Measurements from ENCODE around the gene DLEU7. TPM values are rescaled to one million over a fixed set of nuclear protein-coding genes. Genes with fewer than 3 reads are reported as not detected.

DLEU7 gene
- total and polyA plus RNA-seq, 7 experiments from 2014 or later = 0.13 to 1.2 TPM; not detected in 5

- Histone ChIP-seq H3K27ac (ENCODE audit: low read depth, low read length) (no peak overlapping the region), H3K9me3 (ENCODE audit: control insufficient read depth in 2 of 3, low read length in 3 of 3) (no peaks in the 10 kb centered on the region), H3K4me3 (ENCODE audit: low read length) (no peak overlapping the region), H3K4me1 (ENCODE audit: control insufficient read depth in 2 of 2, insufficient read depth in 2 of 2, low read length in 2 of 2) (no peaks in the 10 kb centered on the region), H3K36me3 (ENCODE audit: control insufficient read depth in 2 of 3, insufficient read depth in 3 of 3, low read length in 3 of 3) (no peaks in the 10 kb centered on the region), H3K27me3 (ENCODE audit: control insufficient read depth in 2 of 2, insufficient read depth in 2 of 2, low read length in 2 of 2) (no peaks in the 10 kb centered on the region)
- Mint-ChIP-seq H3K27ac (no peak overlapping the region), H3K36me3 (peaks cover 0 to 3% (median 0%) of the 10 kb centered on the region in 5 donors), H3K27me3 (peaks cover 0 to 17% (median 0%) of the 10 kb centered on the region in 5 donors), H3K4me3 (no peak overlapping the region), H3K9me3 (peaks cover 0 to 7% (median 0%) of the 10 kb centered on the region in 11 donors), H3K4me1 (no peaks in the 10 kb centered on the region)
- CTCF ChIA-PET = no interaction called here
- DNase-seq (no peak), ATAC-seq (no peak)
- POLR2A ChIA-PET = no interaction called here
- intact Hi-C loops (cut with micrococcal nuclease) = loop anchor here in 1 of 2 donors (10.0 kb wide), 1 partner anchor 198 kb away; no protein-coding TSS in a partner anchor
Measured at GRCh38 chr13:50793026-50793425, 50.5 kb downstream of the DLEU7 start.

GRCh38 chr13:50788551-50789210, 54.8 kb downstream of the DLEU7 start:
- POLR2A ChIA-PET = no interaction called here
- Mint-ChIP-seq H3K27me3 (peaks cover 0 to 24% (median 0%) of the 10 kb centered on the region in 5 donors), H3K4me3 (no peak overlapping the region), H3K27ac (no peak overlapping the region), H3K4me1 (no peaks in the 10 kb centered on the region), H3K36me3 (peaks cover 0 to 3% (median 0%) of the 10 kb centered on the region in 5 donors), H3K9me3 (peaks cover 0 to 5% (median 0%) of the 10 kb centered on the region in 11 donors)
- Histone ChIP-seq H3K36me3 (ENCODE audit: control insufficient read depth in 2 of 3, insufficient read depth in 3 of 3, low read length in 3 of 3) (no peaks in the 10 kb centered on the region), H3K27me3 (ENCODE audit: control insufficient read depth in 2 of 2, insufficient read depth in 2 of 2, low read length in 2 of 2) (no peaks in the 10 kb centered on the region), H3K4me3 (ENCODE audit: low read length) (no peak overlapping the region), H3K4me1 (ENCODE audit: control insufficient read depth in 2 of 2, insufficient read depth in 2 of 2, low read length in 2 of 2) (no peaks in the 10 kb centered on the region), H3K27ac (ENCODE audit: low read depth, low read length) (no peak overlapping the region), H3K9me3 (ENCODE audit: control insufficient read depth in 2 of 3, low read length in 3 of 3) (no peaks in the 10 kb centered on the region)
- DNase-seq = no peak
- intact Hi-C loops (cut with micrococcal nuclease) = no loop called here
- no peak for ATAC-seq
- CTCF ChIA-PET = interaction anchor here (1.2 kb wide), 1 partner anchor 12 kb away, joined by 3 read pairs; no protein-coding TSS in a partner anchor

GRCh38 chr13:50787316-50788195, 55.9 kb downstream of the DLEU7 start:
- ATAC-seq (no peak), DNase-seq (no peak)
- no peak overlapping the region for H3K4me3 Mint-ChIP-seq
- H3K27me3 ChIP-seq (ENCODE audit: control insufficient read depth in 2 of 2, insufficient read depth in 2 of 2, low read length in 2 of 2) = no peaks in the 10 kb centered on the region
- intact Hi-C loops (cut with micrococcal nuclease) = no loop called here
- POLR2A ChIA-PET = no interaction called here
- no peaks in the 10 kb centered on the region for H3K9me3 Mint-ChIP-seq
- H3K27ac ChIP-seq (ENCODE audit: low read depth, low read length) = no peak overlapping the region
- H3K36me3 ChIP-seq (ENCODE audit: control insufficient read depth in 2 of 3, insufficient read depth in 3 of 3, low read length in 3 of 3) = no peaks in the 10 kb centered on the region
- H3K9me3 ChIP-seq (ENCODE audit: control insufficient read depth in 2 of 3, low read length in 3 of 3) = no peaks in the 10 kb centered on the region
- CTCF ChIA-PET = no interaction called here
- H3K27ac Mint-ChIP-seq = no peak overlapping the region
- H3K27me3 Mint-ChIP-seq = peaks cover 0 to 26% (median 3%) of the 10 kb centered on the region in 5 donors
- no peaks in the 10 kb centered on the region for H3K4me1 ChIP-seq (ENCODE audit: control insufficient read depth in 2 of 2, insufficient read depth in 2 of 2, low read length in 2 of 2)
- H3K4me1 Mint-ChIP-seq = no peaks in the 10 kb centered on the region
- no peak overlapping the region for H3K4me3 ChIP-seq (ENCODE audit: low read length)
- H3K36me3 Mint-ChIP-seq = no peaks in the 10 kb centered on the region

- Mint-ChIP-seq H3K9me3 (no peaks in the 10 kb centered on the region), H3K36me3 (no peaks in the 10 kb centered on the region), H3K4me1 (no peaks in the 10 kb centered on the region), H3K27me3 (peaks cover 0 to 38% (median 9%) of the 10 kb centered on the region in 5 donors), H3K4me3 (no peak overlapping the region), H3K27ac (no peak overlapping the region)
- intact Hi-C loops (cut with micrococcal nuclease) = no loop called here
- ChIA-PET POLR2A (interaction anchor here (0.6 kb wide), 1 partner anchor 89 kb away, joined by 3 read pairs; no protein-coding TSS in a partner anchor), CTCF (no interaction called here)
- Histone ChIP-seq H3K27ac (ENCODE audit: low read depth, low read length) (no peak overlapping the region), H3K4me3 (ENCODE audit: low read length) (no peak overlapping the region), H3K27me3 (ENCODE audit: control insufficient read depth in 2 of 2, insufficient read depth in 2 of 2, low read length in 2 of 2) (no peaks in the 10 kb centered on the region), H3K4me1 (ENCODE audit: control insufficient read depth in 2 of 2, insufficient read depth in 2 of 2, low read length in 2 of 2) (no peaks in the 10 kb centered on the region), H3K9me3 (ENCODE audit: control insufficient read depth in 2 of 3, low read length in 3 of 3) (no peaks in the 10 kb centered on the region), H3K36me3 (ENCODE audit: control insufficient read depth in 2 of 3, insufficient read depth in 3 of 3, low read length in 3 of 3) (no peaks in the 10 kb centered on the region)
- ATAC-seq (no peak), DNase-seq (no peak)
Measured at GRCh38 chr13:50783717-50784290, 59.7 kb downstream of the DLEU7 start.

- intact Hi-C loops (cut with micrococcal nuclease) = no loop called here
- no peak overlapping the region for H3K4me3 Mint-ChIP-seq
- Histone ChIP-seq H3K9me3 (ENCODE audit: control insufficient read depth in 2 of 3, low read length in 3 of 3) (no peaks in the 10 kb centered on the region), H3K27ac (ENCODE audit: low read depth, low read length) (no peak overlapping the region), H3K36me3 (ENCODE audit: control insufficient read depth in 2 of 3, insufficient read depth in 3 of 3, low read length in 3 of 3) (no peaks in the 10 kb centered on the region), H3K27me3 (ENCODE audit: control insufficient read depth in 2 of 2, insufficient read depth in 2 of 2, low read length in 2 of 2) (no peaks in the 10 kb centered on the region), H3K4me1 (ENCODE audit: control insufficient read depth in 2 of 2, insufficient read depth in 2 of 2, low read length in 2 of 2) (no peaks in the 10 kb centered on the region), H3K4me3 (ENCODE audit: low read length) (no peak overlapping the region)
- H3K4me1 Mint-ChIP-seq = no peaks in the 10 kb centered on the region
- DNase-seq (no peak), ATAC-seq (no peak)
- ChIA-PET CTCF (no interaction called here), POLR2A (no interaction called here)
- H3K9me3 Mint-ChIP-seq = no peaks in the 10 kb centered on the region
- H3K27ac Mint-ChIP-seq = no peak overlapping the region
- no peaks in the 10 kb centered on the region for H3K36me3 Mint-ChIP-seq
- H3K27me3 Mint-ChIP-seq = peaks cover 4 to 36% (median 13%) of the 10 kb centered on the region in 5 donors
Measured at GRCh38 chr13:50783066-50783465, 60.4 kb downstream of the DLEU7 start.

GRCh38 chr13:50780201-50781015, 63.1 kb downstream of the DLEU7 start:
- POLR2A ChIA-PET = no interaction called here
- Histone ChIP-seq H3K9me3 (ENCODE audit: control insufficient read depth in 2 of 3, low read length in 3 of 3) (no peaks in the 10 kb centered on the region), H3K27me3 (ENCODE audit: control insufficient read depth in 2 of 2, insufficient read depth in 2 of 2, low read length in 2 of 2) (no peaks in the 10 kb centered on the region), H3K4me3 (ENCODE audit: low read length) (no peak overlapping the region), H3K27ac (ENCODE audit: low read depth, low read length) (no peak overlapping the region), H3K4me1 (ENCODE audit: control insufficient read depth in 2 of 2, insufficient read depth in 2 of 2, low read length in 2 of 2) (no peaks in the 10 kb centered on the region), H3K36me3 (ENCODE audit: control insufficient read depth in 2 of 3, insufficient read depth in 3 of 3, low read length in 3 of 3) (no peaks in the 10 kb centered on the region)
- Mint-ChIP-seq H3K4me3 (no peak overlapping the region), H3K36me3 (peaks cover 0 to 9% (median 5%) of the 10 kb centered on the region in 5 donors), H3K27ac (no peak overlapping the region), H3K9me3 (peaks cover 0 to 14% (median 8%) of the 10 kb centered on the region in 11 donors), H3K27me3 (peaks cover 14 to 42% (median 34%) of the 10 kb centered on the region in 5 donors), H3K4me1 (peaks cover 0 to 2% (median 0%) of the 10 kb centered on the region in 7 donors)
- intact Hi-C loops (cut with micrococcal nuclease) = no loop called here
- no peak for ATAC-seq
- no peak for DNase-seq
- CTCF ChIA-PET = interaction anchor here (0.5 to 0.7 kb wide), 3 partner anchors 89 to 874 kb away, joined by 3 to 4 read pairs (median 3); no protein-coding TSS in a partner anchor
